Measurements from ENCODE around the gene EML5. TPM values are rescaled to one million over a fixed set of nuclear protein-coding genes. Genes with fewer than 3 reads are reported as not detected.

EML5 gene
- total RNA-seq, 1 experiment from 2014 or later: 0.37 TPM

- H3K27ac ChIP-seq (ENCODE audit: low read length): no peak overlapping the region
- H3K4me1 ChIP-seq (ENCODE audit: low read length): peaks cover 9% of the 10 kb centered on the region
- H3K27me3 ChIP-seq (ENCODE audit: low read length): no peaks in the 10 kb centered on the region
- no peak overlapping the region for H3K9ac ChIP-seq (ENCODE audit: low read length)
- no peaks in the 10 kb centered on the region for H3K9me3 ChIP-seq (ENCODE audit: low read length)
- no peak overlapping the region for H3K4me3 ChIP-seq (ENCODE audit: low read length)
- no peaks in the 10 kb centered on the region for H3K9me2 ChIP-seq (replicated peaks; ENCODE audit: insufficient read depth, low read length)
- H3K36me3 ChIP-seq (ENCODE audit: insufficient read depth, low read length): no peaks in the 10 kb centered on the region
- DNase-seq: no peak
- no peak overlapping the region for H2AFZ ChIP-seq (ENCODE audit: low read length)
- H3K4me2 ChIP-seq (ENCODE audit: low read depth, low read length, poor library complexity, severe bottlenecking): no peak overlapping the region
- H3K79me2 ChIP-seq (ENCODE audit: low read length): no peaks in the 10 kb centered on the region
- peaks cover 20% of the 10 kb centered on the region for H4K20me1 ChIP-seq (ENCODE audit: insufficient read depth, low read depth, low read length)
Observed at GRCh38 chr14:88831284-88831683, 38.5 kb upstream of the EML5 start.

DNA sequence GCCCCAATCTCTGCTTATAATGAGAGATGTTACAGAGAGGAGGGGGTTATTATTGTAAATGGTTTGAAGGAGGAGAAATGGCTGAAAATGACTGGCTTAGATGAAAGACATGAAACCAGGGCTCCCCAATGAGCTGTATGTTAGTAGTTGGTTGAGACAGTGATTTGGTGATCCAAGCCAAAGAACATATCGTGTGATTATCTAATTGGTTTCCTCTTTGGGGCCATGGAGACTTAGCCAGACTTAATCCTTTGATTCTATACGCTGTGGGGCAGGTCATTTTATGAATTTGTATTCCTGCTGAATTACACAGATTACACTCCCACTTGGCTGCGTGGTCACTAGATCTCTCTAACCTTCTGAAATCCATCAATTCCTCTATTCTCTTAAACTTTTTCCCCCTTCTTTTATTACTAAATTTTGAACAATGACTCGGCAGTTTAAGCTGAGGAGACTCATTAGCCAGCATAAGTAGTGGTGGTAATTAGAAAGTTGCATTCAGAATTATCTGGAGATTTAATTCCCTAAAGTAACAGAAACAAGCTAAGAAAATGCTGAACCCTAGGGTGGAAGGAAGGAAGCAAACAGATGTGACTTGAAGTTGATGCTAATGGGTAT lies 37.0 kb upstream of the EML5 start:
- Histone ChIP-seq H3K4me1 (ENCODE audit: low read length) (peaks cover 17% of the 10 kb centered on the region), H3K36me3 (ENCODE audit: insufficient read depth, low read length) (no peaks in the 10 kb centered on the region), H3K4me3 (ENCODE audit: low read length) (no peak overlapping the region), H3K27me3 (ENCODE audit: low read length) (no peaks in the 10 kb centered on the region), H3K4me2 (ENCODE audit: low read depth, low read length, poor library complexity, severe bottlenecking) (peak overlapping the region; percentile 2), H3K9me3 (ENCODE audit: low read length) (no peaks in the 10 kb centered on the region), H3K79me2 (ENCODE audit: low read length) (no peaks in the 10 kb centered on the region), H3K9ac (ENCODE audit: low read length) (no peak overlapping the region), H3K9me2 (replicated peaks; ENCODE audit: insufficient read depth, low read length) (no peaks in the 10 kb centered on the region), H4K20me1 (ENCODE audit: insufficient read depth, low read depth, low read length) (peaks cover 17% of the 10 kb centered on the region), H2AFZ (ENCODE audit: low read length) (no peak overlapping the region), H3K27ac (ENCODE audit: low read length) (no peak overlapping the region)
- no peak for DNase-seq

GRCh38 chr14:88829188-88829587 lies 36.4 kb upstream of the EML5 start:
- no peaks in the 10 kb centered on the region for H3K79me2 ChIP-seq (ENCODE audit: low read length)
- peaks cover 14% of the 10 kb centered on the region for H4K20me1 ChIP-seq (ENCODE audit: insufficient read depth, low read depth, low read length)
- H3K4me1 ChIP-seq (ENCODE audit: low read length): peaks cover 20% of the 10 kb centered on the region
- H2AFZ ChIP-seq (ENCODE audit: low read length): no peak overlapping the region
- H3K9me2 ChIP-seq (replicated peaks; ENCODE audit: insufficient read depth, low read length): no peaks in the 10 kb centered on the region
- H3K36me3 ChIP-seq (ENCODE audit: insufficient read depth, low read length): no peaks in the 10 kb centered on the region
- no peaks in the 10 kb centered on the region for H3K9me3 ChIP-seq (ENCODE audit: low read length)
- no peaks in the 10 kb centered on the region for H3K27me3 ChIP-seq (ENCODE audit: low read length)
- no peak for DNase-seq
- H3K27ac ChIP-seq (ENCODE audit: low read length): no peak overlapping the region
- H3K4me2 ChIP-seq (ENCODE audit: low read depth, low read length, poor library complexity, severe bottlenecking): peak overlapping the region; percentile 2
- H3K4me3 ChIP-seq (ENCODE audit: low read length): no peak overlapping the region
- H3K9ac ChIP-seq (ENCODE audit: low read length): no peak overlapping the region

- H3K27me3 ChIP-seq (ENCODE audit: low read length): no peaks in the 10 kb centered on the region
- no peaks in the 10 kb centered on the region for H3K9me2 ChIP-seq (replicated peaks; ENCODE audit: insufficient read depth, low read length)
- peak overlapping the region; percentile 94; the same call in 1 of the 2 replicates for H3K4me3 ChIP-seq (ENCODE audit: low read length)
- H2AFZ ChIP-seq (ENCODE audit: low read length): no peak overlapping the region
- peak overlapping the region; percentile 87 for H3K9ac ChIP-seq (ENCODE audit: low read length)
- no peaks in the 10 kb centered on the region for H4K20me1 ChIP-seq (ENCODE audit: insufficient read depth, low read depth, low read length)
- H3K79me2 ChIP-seq (ENCODE audit: low read length): no peaks in the 10 kb centered on the region
- no peaks in the 10 kb centered on the region for H3K9me3 ChIP-seq (ENCODE audit: low read length)
- H3K36me3 ChIP-seq (ENCODE audit: insufficient read depth, low read length): no peaks in the 10 kb centered on the region
- H3K4me2 ChIP-seq (ENCODE audit: low read depth, low read length, poor library complexity, severe bottlenecking): peak overlapping the region; percentile 99
- peaks cover 29% of the 10 kb centered on the region for H3K4me1 ChIP-seq (ENCODE audit: low read length)
- H3K27ac ChIP-seq (ENCODE audit: low read length): no peak overlapping the region
- DNase-seq: no peak
Observed at GRCh38 chr14:88825503-88825902, 32.8 kb upstream of the EML5 start.

DNA sequence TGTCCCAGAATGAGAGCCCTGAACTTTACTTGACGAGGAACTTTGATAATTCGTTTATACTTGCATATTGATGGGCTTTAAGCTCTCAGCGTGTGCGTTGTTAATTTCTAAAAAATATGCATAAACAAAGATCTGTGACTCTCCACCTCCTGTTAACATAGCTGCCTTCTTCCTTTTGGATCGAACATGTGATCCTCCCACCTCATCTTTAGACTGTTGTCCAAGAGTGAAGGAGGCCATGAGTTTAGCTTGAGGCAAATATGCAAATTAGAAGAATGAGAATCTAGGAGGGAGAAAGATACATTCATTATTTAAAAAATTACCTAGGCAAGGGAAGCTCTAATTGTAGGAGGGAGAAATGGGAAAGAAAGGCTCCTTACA lies 32.3 kb upstream of the EML5 start:
- H3K9me3 ChIP-seq (ENCODE audit: low read length): no peaks in the 10 kb centered on the region
- peak overlapping the region; percentile 99 for H3K4me2 ChIP-seq (ENCODE audit: low read depth, low read length, poor library complexity, severe bottlenecking)
- no peak for DNase-seq
- H3K36me3 ChIP-seq (ENCODE audit: insufficient read depth, low read length): no peaks in the 10 kb centered on the region
- no peaks in the 10 kb centered on the region for H3K79me2 ChIP-seq (ENCODE audit: low read length)
- H3K27me3 ChIP-seq (ENCODE audit: low read length): no peaks in the 10 kb centered on the region
- peaks cover 29% of the 10 kb centered on the region for H3K4me1 ChIP-seq (ENCODE audit: low read length)
- H3K4me3 ChIP-seq (ENCODE audit: low read length): peak overlapping the region; percentile 94
- H3K27ac ChIP-seq (ENCODE audit: low read length): no peak overlapping the region
- no peaks in the 10 kb centered on the region for H3K9me2 ChIP-seq (replicated peaks; ENCODE audit: insufficient read depth, low read length)
- H4K20me1 ChIP-seq (ENCODE audit: insufficient read depth, low read depth, low read length): no peaks in the 10 kb centered on the region
- H2AFZ ChIP-seq (ENCODE audit: low read length): peak overlapping the region; percentile 100
- H3K9ac ChIP-seq (ENCODE audit: low read length): peak overlapping the region; percentile 87

- Histone ChIP-seq H3K9me3 (ENCODE audit: low read length) (no peaks in the 10 kb centered on the region), H3K36me3 (ENCODE audit: insufficient read depth, low read length) (no peaks in the 10 kb centered on the region), H3K27me3 (ENCODE audit: low read length) (no peaks in the 10 kb centered on the region), H3K9ac (ENCODE audit: low read length) (peak within 1 kb of the TSS; percentile 87), H3K79me2 (ENCODE audit: low read length) (no peaks in the 10 kb centered on the region), H3K4me2 (ENCODE audit: low read depth, low read length, poor library complexity, severe bottlenecking) (peak within 1 kb of the TSS; percentile 99), H3K4me1 (ENCODE audit: low read length) (peaks cover 24% of the 10 kb centered on the region), H3K4me3 (ENCODE audit: low read length) (peak within 1 kb of the TSS; percentile 94), H4K20me1 (ENCODE audit: insufficient read depth, low read depth, low read length) (no peaks in the 10 kb centered on the region), H3K9me2 (replicated peaks; ENCODE audit: insufficient read depth, low read length) (no peaks in the 10 kb centered on the region), H2AFZ (ENCODE audit: low read length) (peak within 1 kb of the TSS; percentile 100), H3K27ac (ENCODE audit: low read length) (no peak within 1 kb of the TSS)
- DNase-seq: peak; percentile 96
Observed at GRCh38 chr14:88824314-88825077, 31.7 kb upstream of the EML5 start, which contains the start of gene TTC8. Gene TTC8, plus strand, starts transcription at chr14:88824651. Its CDS starts 57 bp downstream, at chr14:88824708.

- Histone ChIP-seq H3K27ac (ENCODE audit: low read length) (no peak overlapping the region), H3K36me3 (ENCODE audit: insufficient read depth, low read length) (no peaks in the 10 kb centered on the region), H2AFZ (ENCODE audit: low read length) (peak overlapping the region; percentile 100), H4K20me1 (ENCODE audit: insufficient read depth, low read depth, low read length) (no peaks in the 10 kb centered on the region), H3K9me2 (replicated peaks; ENCODE audit: insufficient read depth, low read length) (no peaks in the 10 kb centered on the region), H3K9ac (ENCODE audit: low read length) (peak overlapping the region; percentile 87), H3K27me3 (ENCODE audit: low read length) (no peaks in the 10 kb centered on the region), H3K4me3 (ENCODE audit: low read length) (peak overlapping the region; percentile 94), H3K4me1 (ENCODE audit: low read length) (peaks cover 20% of the 10 kb centered on the region), H3K4me2 (ENCODE audit: low read depth, low read length, poor library complexity, severe bottlenecking) (peak overlapping the region; percentile 99), H3K79me2 (ENCODE audit: low read length) (no peaks in the 10 kb centered on the region), H3K9me3 (ENCODE audit: low read length) (no peaks in the 10 kb centered on the region)
- no peak for DNase-seq
Observed at GRCh38 chr14:88823968-88824313, 31.2 kb upstream of the EML5 start.

GRCh38 chr14:88821888-88822287 lies 29.1 kb upstream of the EML5 start:
- Histone ChIP-seq H3K4me3 (ENCODE audit: low read length) (no peak overlapping the region), H3K27ac (ENCODE audit: low read length) (no peak overlapping the region), H3K4me2 (ENCODE audit: low read depth, low read length, poor library complexity, severe bottlenecking) (no peak overlapping the region), H3K79me2 (ENCODE audit: low read length) (no peaks in the 10 kb centered on the region), H3K4me1 (ENCODE audit: low read length) (peaks cover 20% of the 10 kb centered on the region), H3K27me3 (ENCODE audit: low read length) (0 out of 2 replicates have a peak, but pooled peaks cover 2% of the 10 kb centered on the region), H3K9me3 (ENCODE audit: low read length) (no peaks in the 10 kb centered on the region), H3K36me3 (ENCODE audit: insufficient read depth, low read length) (no peaks in the 10 kb centered on the region), H3K9me2 (replicated peaks; ENCODE audit: insufficient read depth, low read length) (no peaks in the 10 kb centered on the region), H2AFZ (ENCODE audit: low read length) (no peak overlapping the region), H4K20me1 (ENCODE audit: insufficient read depth, low read depth, low read length) (no peaks in the 10 kb centered on the region), H3K9ac (ENCODE audit: low read length) (no peak overlapping the region)
- no peak for DNase-seq
